Natural killer cell (primary cell): Measurements from ENCODE around the gene VPS13D. TPM values are rescaled to one million over a fixed set of nuclear protein-coding genes. Genes with fewer than 3 reads are reported as not detected.

Experiments used
- ATAC-seq, 3 donors: fragments of 150-1000 bp in 2 of 3; fragments of 200-7000 bp in 1 of 3; cut with Tn5 transposase; 1 replicate in 1 of 3; 2 replicates in 2 of 3; pipeline ENCODE4 v1.10.0; 2021; ENCODE audit warnings: mild to moderate bottlenecking in 2 of 3, moderate library complexity in 2 of 3
- DNase-seq, 2 donors: peaks; one replicate each; pipeline versions ENCODE4 v3.0.0 to v3.0.0-alpha.2; 2013 to 2021; ENCODE audit warnings: mixed read lengths in 1 of 2
- H3K27ac ChIP-seq: one replicate; pipeline ENCODE4 v1.5.1; 2013; ENCODE audit warnings: mild to moderate bottlenecking, low read length
- H3K27me3 ChIP-seq: one replicate; pipeline ENCODE4 v1.6.1; 2013; ENCODE audit warnings: low read length; ENCODE audit not compliant: control insufficient read depth, insufficient read depth
- H3K36me3 ChIP-seq: one replicate; pipeline ENCODE4 v1.6.1; 2013; ENCODE audit warnings: low read length; ENCODE audit not compliant: control insufficient read depth, insufficient read depth
- H3K4me1 ChIP-seq: one replicate; pipeline ENCODE4 v1.6.1; 2013; ENCODE audit warnings: low read length; ENCODE audit not compliant: control insufficient read depth, insufficient read depth
- H3K4me3 ChIP-seq: one replicate; pipeline ENCODE4 v1.5.1; 2013; ENCODE audit warnings: low read length
- H3K9me3 ChIP-seq: one replicate; pipeline ENCODE4 v1.6.1; 2013; ENCODE audit warnings: low read length; ENCODE audit not compliant: control insufficient read depth, insufficient read depth
- H3K27ac Mint-ChIP-seq, 2 donors: one replicate each; pipeline ENCODE4 v1.8.0; 2022; ENCODE audit warnings: mild to moderate bottlenecking in 2 of 2, mixed read lengths in 2 of 2, moderate library complexity in 1 of 2
- H3K27me3 Mint-ChIP-seq, 2 donors: one replicate each; pipeline ENCODE4 v1.8.0; 2022; ENCODE audit warnings: low read depth in 2 of 2, mixed read lengths in 2 of 2
- H3K36me3 Mint-ChIP-seq: one replicate; pipeline ENCODE4 v1.8.0; 2022; ENCODE audit warnings: mixed read lengths
- H3K4me1 Mint-ChIP-seq, 2 donors: one replicate each; pipeline ENCODE4 v1.8.0; 2022; ENCODE audit warnings: mixed read lengths in 2 of 2
- H3K4me3 Mint-ChIP-seq: one replicate; pipeline ENCODE4 v1.8.0; 2022; ENCODE audit warnings: mild to moderate bottlenecking, moderate library complexity, mixed read lengths
- H3K9me3 Mint-ChIP-seq, 2 donors: one replicate each; pipeline ENCODE4 v1.8.0; 2022; ENCODE audit warnings: mixed read lengths in 2 of 2
- WGBS: methylation state at CpG from one replicate; pipeline ENCODE4 v1.1.7; 2013; ENCODE audit warnings: missing lambda C conversion rate; ENCODE audit not compliant: insufficient coverage; 5-methylcytosine and 5-hydroxymethylcytosine counted together
- intact Hi-C: fragments of 100-400 bp; cut with micrococcal nuclease; formaldehyde crosslinking; loops from one replicate; pipeline ENCODE4 v1.14.2; 2022
- total RNA-seq, 4 donors: library from RNA; stranded (reverse); fragments of 120-200 nt in 1 of 4; gene quantifications; one replicate each; pipeline versions ENCODE4 v1.2.3 to v1.2.4, GENCODE V29; 2013 to 2022
- TF ChIP-seq, protein P1 (sequence below): fragments of 200-600 bp; IDR thresholded peaks from one replicate; pipeline ENCODE4 v1.8.0; 2022; ENCODE audit warnings: antibody characterized with exemption

VPS13D gene
- total RNA-seq, 3 donors from 2014 or later (not counting 1 experiment from before 2014, with no cell fraction given), result 66.3 to 94.0 (median 81.7) TPM

DNA sequence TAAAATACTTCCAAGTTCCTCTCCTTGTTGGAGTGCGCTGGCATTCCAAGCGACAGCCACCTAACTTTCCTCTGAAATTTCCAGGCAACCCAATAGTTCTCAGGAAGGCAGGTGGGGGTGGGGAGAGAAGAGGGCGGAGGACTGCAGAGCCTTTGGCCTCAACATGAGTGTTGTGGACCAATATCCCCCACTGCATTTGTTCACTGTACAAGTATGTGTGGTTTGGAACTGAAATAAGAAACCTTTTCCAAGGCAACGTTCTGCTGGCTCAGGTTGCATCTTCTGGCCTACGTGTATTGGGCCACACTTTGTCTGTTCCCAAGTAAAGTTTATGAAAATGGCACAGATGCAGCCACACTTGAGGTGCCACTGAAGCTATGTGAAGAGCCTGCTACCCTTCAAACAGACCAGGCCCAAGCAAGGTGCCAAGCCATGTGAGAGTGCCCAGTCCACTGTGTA is 234.8 kb downstream of the VPS13D start:
- H3K27me3 ChIP-seq, result no peaks in the 10 kb centered on the region
- peaks cover 16% of the 10 kb centered on the region for H3K36me3 ChIP-seq
- no peak overlapping the region for H3K27ac ChIP-seq
- no peaks in the 10 kb centered on the region for H3K9me3 ChIP-seq
- H3K4me3 ChIP-seq, result no peak overlapping the region
- ATAC-seq (no peak), DNase-seq (no peak)
- peaks cover 9% of the 10 kb centered on the region for H3K36me3 Mint-ChIP-seq
- H3K27ac Mint-ChIP-seq, result no peak overlapping the region
- peaks cover 41 to 43% of the 10 kb centered on the region in 2 donors for H3K4me1 Mint-ChIP-seq
- no peak overlapping the region for H3K4me3 Mint-ChIP-seq
- 99% methylated on average over 3 of the region's 5 CpGs for WGBS
- TF ChIP-seq, protein P1, sequence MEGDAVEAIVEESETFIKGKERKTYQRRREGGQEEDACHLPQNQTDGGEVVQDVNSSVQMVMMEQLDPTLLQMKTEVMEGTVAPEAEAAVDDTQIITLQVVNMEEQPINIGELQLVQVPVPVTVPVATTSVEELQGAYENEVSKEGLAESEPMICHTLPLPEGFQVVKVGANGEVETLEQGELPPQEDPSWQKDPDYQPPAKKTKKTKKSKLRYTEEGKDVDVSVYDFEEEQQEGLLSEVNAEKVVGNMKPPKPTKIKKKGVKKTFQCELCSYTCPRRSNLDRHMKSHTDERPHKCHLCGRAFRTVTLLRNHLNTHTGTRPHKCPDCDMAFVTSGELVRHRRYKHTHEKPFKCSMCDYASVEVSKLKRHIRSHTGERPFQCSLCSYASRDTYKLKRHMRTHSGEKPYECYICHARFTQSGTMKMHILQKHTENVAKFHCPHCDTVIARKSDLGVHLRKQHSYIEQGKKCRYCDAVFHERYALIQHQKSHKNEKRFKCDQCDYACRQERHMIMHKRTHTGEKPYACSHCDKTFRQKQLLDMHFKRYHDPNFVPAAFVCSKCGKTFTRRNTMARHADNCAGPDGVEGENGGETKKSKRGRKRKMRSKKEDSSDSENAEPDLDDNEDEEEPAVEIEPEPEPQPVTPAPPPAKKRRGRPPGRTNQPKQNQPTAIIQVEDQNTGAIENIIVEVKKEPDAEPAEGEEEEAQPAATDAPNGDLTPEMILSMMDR, result no peak
- peaks cover 20% of the 10 kb centered on the region for H3K4me1 ChIP-seq
- no peaks in the 10 kb centered on the region for H3K9me3 Mint-ChIP-seq
- intact Hi-C loops, result no loop called here
- no peaks in the 10 kb centered on the region for H3K27me3 Mint-ChIP-seq

GRCh38 chr1:12465126-12465525 is 235.3 kb downstream of the VPS13D start:
- peaks cover 9% of the 10 kb centered on the region for H3K36me3 Mint-ChIP-seq
- H3K4me1 ChIP-seq, result peaks cover 20% of the 10 kb centered on the region
- TF ChIP-seq, protein P1, result no peak
- 98% methylated on average over 3 of the region's 3 CpGs for WGBS
- H3K4me1 Mint-ChIP-seq, result peaks cover 41 to 43% of the 10 kb centered on the region in 2 donors
- H3K36me3 ChIP-seq, result peaks cover 11% of the 10 kb centered on the region
- H3K9me3 Mint-ChIP-seq, result no peaks in the 10 kb centered on the region
- DNase-seq (no peak), ATAC-seq (no peak)
- no peaks in the 10 kb centered on the region for H3K27me3 Mint-ChIP-seq
- H3K27ac Mint-ChIP-seq, result peak overlapping the region in 1 of 2 donors; percentile 24
- no peak overlapping the region for H3K4me3 ChIP-seq
- no peak overlapping the region for H3K27ac ChIP-seq
- no peak overlapping the region for H3K4me3 Mint-ChIP-seq
- H3K9me3 ChIP-seq, result no peaks in the 10 kb centered on the region
- no peaks in the 10 kb centered on the region for H3K27me3 ChIP-seq
- intact Hi-C loops, result no loop called here

DNA sequence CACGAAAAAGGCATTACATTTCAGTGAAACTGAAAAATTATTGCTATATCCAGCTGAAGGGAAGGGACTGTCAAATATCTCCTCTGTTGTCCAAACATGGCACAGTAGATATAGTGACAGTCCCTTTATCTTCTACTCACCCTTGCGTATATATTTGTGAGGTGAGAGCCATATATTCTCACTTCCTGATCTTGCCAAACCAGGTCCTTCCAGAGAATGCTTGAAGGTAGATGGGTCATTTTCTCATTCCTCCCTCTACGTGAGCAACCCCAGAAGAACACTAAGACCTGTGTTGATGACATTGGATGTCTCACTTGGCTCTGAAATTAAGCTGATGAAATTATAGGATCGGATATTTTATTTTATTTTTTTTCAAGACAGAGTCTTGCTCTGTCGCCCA is 237.0 kb downstream of the VPS13D start:
- H3K27ac Mint-ChIP-seq, result no peak overlapping the region
- no peaks in the 10 kb centered on the region for H3K27me3 ChIP-seq
- peaks cover 9% of the 10 kb centered on the region for H3K36me3 Mint-ChIP-seq
- no peak overlapping the region for H3K4me3 ChIP-seq
- H3K27me3 Mint-ChIP-seq, result no peaks in the 10 kb centered on the region
- no peak overlapping the region for H3K4me3 Mint-ChIP-seq
- H3K4me1 Mint-ChIP-seq, result peaks cover 38 to 44% of the 10 kb centered on the region in 2 donors
- TF ChIP-seq, protein P1, result no peak
- no peak overlapping the region for H3K27ac ChIP-seq
- peaks cover 8% of the 10 kb centered on the region for H3K36me3 ChIP-seq
- no peaks in the 10 kb centered on the region for H3K9me3 Mint-ChIP-seq
- H3K9me3 ChIP-seq, result no peaks in the 10 kb centered on the region
- intact Hi-C loops, result no loop called here
- H3K4me1 ChIP-seq, result peaks cover 28% of the 10 kb centered on the region
- ATAC-seq (no peak), DNase-seq (no peak)
- WGBS, result 100% methylated on average over 3 of the region's 5 CpGs
